BLaER1 treated with 17β-estradiol and CSF1 and Interleukin-3, amounts not matched to agents 10 nM and 100 nM (cell line): ENCODE results near the gene CAP1.

Experiments
- H3K27ac ChIP-seq, 11 experiments: shearing (Covaris generic); formaldehyde crosslinking; 2 replicates each; pipeline ENCODE4 v1.8.1; 2022
- H3K27me3 ChIP-seq, 11 experiments: shearing (Covaris generic); formaldehyde crosslinking; 2 replicates each; pipeline ENCODE4 v1.8.1; 2022
- H3K36me3 ChIP-seq, 11 experiments: shearing (Covaris generic); formaldehyde crosslinking; 2 replicates each; pipeline ENCODE4 v1.8.1; 2022
- H3K4me1 ChIP-seq, 10 experiments: shearing (Covaris generic); formaldehyde crosslinking; 2 replicates each; pipeline ENCODE4 v1.8.1; 2022
- H3K4me2 ChIP-seq, 11 experiments: shearing (Covaris generic); formaldehyde crosslinking; 2 replicates each; pipeline ENCODE4 v1.8.1; 2022
- H3K4me3 ChIP-seq, 10 experiments: shearing (Covaris generic); formaldehyde crosslinking; 2 replicates each; pipeline ENCODE4 v1.8.1; 2022
- H3K9ac ChIP-seq, 11 experiments: shearing (Covaris generic); formaldehyde crosslinking; 2 replicates each; pipeline ENCODE4 v1.8.1; 2022
- H3K9me3 ChIP-seq, 11 experiments: shearing (Covaris generic); formaldehyde crosslinking; replicated peaks in 1 of 11; 2 replicates each; pipeline ENCODE4 v1.8.1; 2022
- H4K20me1 ChIP-seq, 11 experiments: shearing (Covaris generic); formaldehyde crosslinking; 2 replicates each; pipeline ENCODE4 v1.8.1; 2022
- Cebpa-rat ChIP-seq, 11 experiments: shearing (Covaris generic); IDR thresholded peaks; 2 replicates each; pipeline ENCODE4 v1.8.1; 2022

CAP1 gene

GRCh38 chr1:40049725-40050124 lies 9.2 kb downstream of the CAP1 start:
- Histone ChIP-seq H3K27ac (peak overlapping the region in 7 of 11 experiments; percentile 8 to 80 (median 39); a peak in 11 of 22 replicates), H3K4me2 (peak overlapping the region in 7 of 11 experiments; percentile 26 to 100 (median 91); a peak in 13 of 22 replicates), H3K36me3 (peaks cover 59 to 92% (median 88%) of the 10 kb centered on the region in 11 experiments), H3K9me3 (no peaks in the 10 kb centered on the region), H3K4me1 (peaks cover 19 to 100% (median 86%) of the 10 kb centered on the region in 10 experiments), H3K4me3 (peak overlapping the region in 1 of 10 experiments; percentile 20; a peak in 1 of 20 replicates), H4K20me1 (peaks cover 38 to 100% (median 53%) of the 10 kb centered on the region in 11 experiments; a peak in 21 of 22 replicates), H3K9ac (peak overlapping the region in 2 of 11 experiments; percentile 2 to 9; a peak in 2 of 22 replicates), H3K27me3 (no peaks in the 10 kb centered on the region)
- TF ChIP-seq Cebpa-rat (IDR thresholded peaks at IDR 0.05) = no peak

DNA sequence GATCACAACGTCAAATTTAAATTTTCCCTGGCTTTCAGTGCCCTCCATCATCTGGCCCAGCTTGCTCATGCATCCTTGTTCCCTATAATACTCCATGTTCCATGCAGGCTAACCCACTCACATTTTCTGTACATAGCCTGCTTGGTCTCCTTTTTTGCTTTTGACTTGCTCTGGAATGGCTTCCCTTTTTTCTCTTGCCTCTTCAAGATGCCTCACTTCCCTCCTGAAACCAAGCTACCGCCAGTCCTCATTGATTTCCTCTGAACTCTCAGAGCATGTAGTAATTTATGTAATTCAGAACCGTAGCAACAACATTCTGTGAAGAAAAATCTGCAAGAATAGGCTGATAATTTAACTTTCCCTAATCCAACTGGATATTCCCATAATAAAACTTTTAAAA lies 10.3 kb downstream of the CAP1 start:
- Histone ChIP-seq H3K4me3 (peak overlapping the region in 5 of 10 experiments; percentile 1 to 53 (median 15); a peak in 5 of 20 replicates), H4K20me1 (peaks cover 27 to 100% (median 42%) of the 10 kb centered on the region in 11 experiments; a peak in 21 of 22 replicates), H3K4me1 (peaks cover 19 to 100% (median 86%) of the 10 kb centered on the region in 10 experiments), H3K9me3 (no peaks in the 10 kb centered on the region), H3K27ac (peak overlapping the region in 10 of 11 experiments; percentile 17 to 95 (median 70); a peak in 19 of 22 replicates), H3K27me3 (no peaks in the 10 kb centered on the region), H3K9ac (peak overlapping the region in 10 of 11 experiments; percentile 14 to 64 (median 44); a peak in 13 of 22 replicates), H3K36me3 (peaks cover 59 to 92% (median 88%) of the 10 kb centered on the region in 11 experiments), H3K4me2 (peak overlapping the region in 10 of 11 experiments; percentile 7 to 100 (median 85); a peak in 20 of 22 replicates)
- TF ChIP-seq Cebpa-rat (IDR thresholded peaks at IDR 0.05) = no peak

GRCh38 chr1:40053138-40053887 lies 12.8 kb downstream of the CAP1 start:
- Histone ChIP-seq H3K36me3 (peaks cover 52 to 92% (median 84%) of the 10 kb centered on the region in 11 experiments), H3K9ac (peak overlapping the region in 4 of 11 experiments; percentile 13 to 40 (median 18); a peak in 1 of 22 replicates), H3K27me3 (no peaks in the 10 kb centered on the region), H4K20me1 (peaks cover 3 to 100% (median 17%) of the 10 kb centered on the region in 11 experiments; a peak in 18 of 22 replicates), H3K9me3 (no peaks in the 10 kb centered on the region), H3K4me2 (peak overlapping the region in 9 of 11 experiments; percentile 9 to 100 (median 54); a peak in 16 of 22 replicates), H3K27ac (peak overlapping the region in 9 of 11 experiments; percentile 31 to 99 (median 97); a peak in 16 of 22 replicates), H3K4me3 (no peak overlapping the region; a peak in 1 of 20 replicates), H3K4me1 (peaks cover 41 to 100% (median 96%) of the 10 kb centered on the region in 10 experiments)
- TF ChIP-seq Cebpa-rat (IDR thresholded peaks at IDR 0.05) = no peak

- peaks cover 0 to 100% (median 0%) of the 10 kb centered on the region in 11 experiments; a peak in 9 of 22 replicates for H4K20me1 ChIP-seq
- no peaks in the 10 kb centered on the region for H3K9me3 ChIP-seq
- peak overlapping the region; percentile 8 to 87 (median 75); a peak in 17 of 22 replicates for H3K9ac ChIP-seq
- H3K4me1 ChIP-seq = peaks cover 62 to 100% (median 96%) of the 10 kb centered on the region in 10 experiments
- no peak for TF ChIP-seq Cebpa-rat (IDR thresholded peaks at IDR 0.05)
- H3K27ac ChIP-seq = peak overlapping the region in 10 of 11 experiments; percentile 88 to 99 (median 97); a peak in 21 of 22 replicates
- H3K27me3 ChIP-seq = no peaks in the 10 kb centered on the region
- peak overlapping the region in 3 of 10 experiments; percentile 2 to 30 (median 21); a peak in 4 of 20 replicates for H3K4me3 ChIP-seq
- peaks cover 56 to 95% (median 81%) of the 10 kb centered on the region in 11 experiments for H3K36me3 ChIP-seq
- H3K4me2 ChIP-seq = peak overlapping the region; percentile 16 to 100 (median 91); a peak in 19 of 22 replicates
Measured at GRCh38 chr1:40056519-40057309, 16.2 kb downstream of the CAP1 start.

DNA sequence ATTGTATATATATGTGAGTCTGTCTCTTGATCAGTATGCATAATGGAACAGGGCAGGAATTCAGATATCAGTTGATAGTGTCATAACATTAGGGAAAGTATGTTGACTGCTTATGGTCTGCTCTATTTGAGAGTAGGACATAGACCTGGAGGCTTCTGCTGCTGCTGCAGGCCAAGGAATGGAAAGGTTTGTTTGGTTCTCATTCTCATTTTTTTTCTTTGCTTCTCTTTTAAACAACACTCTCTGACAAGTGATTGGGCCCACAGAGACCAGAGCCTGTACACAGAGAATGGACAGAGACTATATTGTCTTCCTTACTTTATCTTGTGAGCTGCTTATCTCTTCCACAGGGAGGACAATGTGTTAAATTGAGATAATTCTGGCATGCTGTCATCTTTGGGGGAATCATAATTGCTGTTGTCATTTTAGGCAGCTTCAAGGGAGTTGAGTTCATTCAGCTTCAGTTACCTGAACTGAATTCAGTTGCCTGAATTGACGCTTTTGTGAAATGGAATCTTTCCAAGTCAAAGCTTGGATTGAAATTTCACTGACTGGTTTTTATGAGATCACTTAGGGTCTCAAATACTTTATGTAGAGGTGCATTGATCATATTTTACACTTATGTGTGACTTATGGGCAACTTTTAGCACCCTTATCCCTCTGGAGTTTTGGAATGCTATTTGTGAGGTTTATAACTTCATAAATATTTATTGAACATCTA lies 16.9 kb downstream of the CAP1 start:
- H3K9me3 ChIP-seq = no peaks in the 10 kb centered on the region
- no peak for TF ChIP-seq Cebpa-rat (IDR thresholded peaks at IDR 0.05)
- peak overlapping the region; percentile 78 to 100 (median 91); a peak in 21 of 22 replicates for H3K4me2 ChIP-seq
- peaks cover 69 to 100% (median 97%) of the 10 kb centered on the region in 10 experiments for H3K4me1 ChIP-seq
- peaks cover 60 to 95% (median 81%) of the 10 kb centered on the region in 11 experiments for H3K36me3 ChIP-seq
- peaks cover 0 to 99% (median 0%) of the 10 kb centered on the region in 11 experiments; a peak in 9 of 22 replicates for H4K20me1 ChIP-seq
- H3K4me3 ChIP-seq = peak overlapping the region in 1 of 10 experiments; percentile 21; a peak in 2 of 20 replicates
- no peaks in the 10 kb centered on the region for H3K27me3 ChIP-seq
- H3K9ac ChIP-seq = peak overlapping the region; percentile 5 to 87 (median 82); a peak in 21 of 22 replicates
- peak overlapping the region; percentile 75 to 99 (median 97); a peak in 21 of 22 replicates for H3K27ac ChIP-seq

DNA sequence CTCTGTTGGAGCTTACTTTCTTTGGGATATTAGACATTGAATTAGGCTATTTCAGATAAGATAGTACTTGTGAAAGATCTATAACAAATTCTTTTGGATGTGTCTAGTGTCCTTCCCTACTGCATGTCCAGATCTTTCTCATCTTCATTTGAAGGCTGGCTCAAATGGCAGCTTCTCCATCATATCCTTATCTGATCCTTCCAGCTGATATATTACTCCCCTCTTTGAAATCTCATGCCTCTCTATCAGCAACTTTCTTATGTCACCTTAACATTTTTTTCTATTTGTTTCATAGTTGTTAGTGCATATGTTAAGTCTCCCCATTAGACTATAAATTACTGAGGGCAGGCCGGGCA lies 17.5 kb downstream of the CAP1 start:
- Histone ChIP-seq H3K9me3 (no peaks in the 10 kb centered on the region), H3K27ac (peak overlapping the region; percentile 75 to 99 (median 97); a peak in 21 of 22 replicates), H3K4me1 (peaks cover 74 to 100% (median 97%) of the 10 kb centered on the region in 10 experiments), H3K9ac (peak overlapping the region in 10 of 11 experiments; percentile 73 to 87 (median 84); a peak in 18 of 22 replicates), H3K4me3 (peak overlapping the region in 6 of 10 experiments; percentile 20 to 57 (median 46); a peak in 7 of 20 replicates), H3K27me3 (no peaks in the 10 kb centered on the region), H4K20me1 (peaks cover 0 to 99% (median 0%) of the 10 kb centered on the region in 11 experiments; a peak in 9 of 22 replicates), H3K36me3 (peaks cover 66 to 97% (median 83%) of the 10 kb centered on the region in 11 experiments), H3K4me2 (peak overlapping the region; percentile 78 to 100 (median 91))
- TF ChIP-seq Cebpa-rat (IDR thresholded peaks at IDR 0.05) = no peak

GRCh38 chr1:40058453-40059337 lies 18.2 kb downstream of the CAP1 start:
- Histone ChIP-seq H3K36me3 (peaks cover 69 to 97% (median 83%) of the 10 kb centered on the region in 11 experiments), H3K4me1 (peaks cover 75 to 100% (median 97%) of the 10 kb centered on the region in 10 experiments), H3K9ac (peak overlapping the region; percentile 73 to 87 (median 84); a peak in 21 of 22 replicates), H4K20me1 (peaks cover 0 to 99% (median 0%) of the 10 kb centered on the region in 11 experiments; a peak in 7 of 22 replicates), H3K27me3 (no peaks in the 10 kb centered on the region), H3K4me2 (peak overlapping the region; percentile 78 to 100 (median 91)), H3K9me3 (no peaks in the 10 kb centered on the region), H3K27ac (peak overlapping the region; percentile 75 to 99 (median 97); a peak in 21 of 22 replicates), H3K4me3 (peak overlapping the region; percentile 29 to 57 (median 46); a peak in 16 of 20 replicates)
- TF ChIP-seq Cebpa-rat (IDR thresholded peaks at IDR 0.05) = no peak
